COLO668 (cell line): ENCODE measurements around the gene POPDC2.

Experiments
- DNase-seq: peaks from one replicate; lab custom pipeline; 2025; ENCODE audit not compliant: unreplicated experiment; lab: John Stamatoyannopoulos, UW

POPDC2 gene

GRCh38 chr3:119641416-119641815 lies 19.0 kb downstream of the POPDC2 start:
- no peak for DNase-seq

GRCh38 chr3:119639494-119640350 lies 20.7 kb downstream of the POPDC2 start:
- DNase-seq = no peak

- no peak for DNase-seq
Measured at GRCh38 chr3:119637679-119638477, 22.5 kb downstream of the POPDC2 start.

- DNase-seq = no peak
Measured at GRCh38 chr3:119636891-119637611, 23.3 kb downstream of the POPDC2 start.

- DNase-seq = no peak
Measured at GRCh38 chr3:119636249-119636648, 24.1 kb downstream of the POPDC2 start.

- DNase-seq = no peak
Measured at GRCh38 chr3:119635719-119636118, 24.7 kb downstream of the POPDC2 start.

- DNase-seq = no peak
Measured at GRCh38 chr3:119632829-119633228, 27.6 kb downstream of the POPDC2 start.

GRCh38 chr3:119632216-119632615 lies 28.2 kb downstream of the POPDC2 start:
- no peak for DNase-seq

- DNase-seq = no peak
Measured at GRCh38 chr3:119631516-119631915, 28.9 kb downstream of the POPDC2 start.

- no peak for DNase-seq
Measured at GRCh38 chr3:119630880-119631329, 29.5 kb downstream of the POPDC2 start.

GRCh38 chr3:119630128-119630879 lies 30.1 kb downstream of the POPDC2 start:
- no peak for DNase-seq

- no peak for DNase-seq
Measured at GRCh38 chr3:119628816-119629445, 31.5 kb downstream of the POPDC2 start.

- no peak for DNase-seq
Measured at GRCh38 chr3:119628390-119628789, 32.0 kb downstream of the POPDC2 start.

GRCh38 chr3:119627461-119627860 lies 32.9 kb downstream of the POPDC2 start:
- DNase-seq = no peak

- DNase-seq = no peak
Measured at GRCh38 chr3:119626196-119626595, 34.2 kb downstream of the POPDC2 start.

- DNase-seq = no peak
Measured at GRCh38 chr3:119625451-119626153, 34.8 kb downstream of the POPDC2 start.

- DNase-seq = no peak
Measured at GRCh38 chr3:119624002-119624720, 36.2 kb downstream of the POPDC2 start.

- no peak for DNase-seq
Measured at GRCh38 chr3:119620899-119621298, 39.5 kb downstream of the POPDC2 start.

- DNase-seq = no peak
Measured at GRCh38 chr3:119619094-119619493, 41.3 kb downstream of the POPDC2 start.
